ENCODE data around the gene CA14. TPM values are rescaled to one million over a fixed set of nuclear protein-coding genes. Genes with fewer than 3 reads are reported as not detected.
"Not testable (repeated sequence)": the region's sequence is repeated elsewhere in the genome, so short reads cannot be mapped to it uniquely, and the experiment has no call there.

Gene CA14
- total and polyA plus RNA-seq, 5 donors = 6.9 to 28.3 (median 18.0) TPM

DNA sequence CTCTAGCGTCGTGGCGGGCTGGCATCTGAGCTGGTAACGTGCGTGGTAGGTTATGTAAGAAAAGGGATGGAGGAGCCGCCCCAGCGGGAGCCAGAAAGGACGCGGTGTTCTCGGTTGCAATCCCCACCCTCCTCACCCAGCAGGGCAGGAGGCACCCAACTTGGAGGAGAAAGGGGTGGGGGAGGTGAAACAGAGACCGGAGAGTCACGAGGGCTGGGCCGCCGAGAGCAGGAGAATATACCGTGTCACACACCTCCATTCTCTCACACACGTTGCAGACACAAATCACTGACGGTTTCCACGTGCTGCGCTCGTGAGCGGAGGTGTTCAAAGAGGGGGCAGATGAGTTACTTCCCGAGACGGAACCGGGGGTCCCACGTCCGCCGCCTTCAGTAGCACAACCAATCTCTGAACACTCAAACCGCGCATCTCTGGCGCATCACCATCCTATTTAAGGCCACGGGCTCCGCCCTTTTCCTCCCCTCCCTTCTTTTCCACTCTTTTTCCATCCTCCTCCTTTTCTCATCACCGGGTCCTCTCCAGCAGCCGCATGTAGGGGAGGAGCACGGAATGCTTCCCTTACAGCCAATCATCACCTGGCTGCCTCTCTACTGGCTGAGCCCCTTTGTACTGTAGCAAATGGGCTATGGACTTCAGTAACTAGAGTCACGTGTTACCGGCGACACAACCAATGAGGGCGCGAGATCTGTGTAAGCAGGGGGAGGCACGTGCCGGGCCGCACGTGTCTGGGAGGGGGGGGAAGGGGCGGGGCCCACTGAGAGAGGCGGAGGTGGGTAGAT, 24.4 kb downstream of the CA14 start, which contains the start of gene CIART:
TSS of gene CIART (plus strand) at position 797 of the 800 bp plus-strand sequence. CDS start 714 bp downstream, outside the sequence.
- ATAC-seq (peak; percentile 98), DNase-seq (peak; percentile 95 to 97 (median 96))
- intact Hi-C loops (cut with DNase I) = loop anchor here in 2 of 4 donors (1.0 to 2.0 kb wide), 2 partner anchors 25 to 26 kb away; partner anchors contain the start of gene CA14 (in 1 of the 2)
- Histone ChIP-seq H3K4me3 (ENCODE audit: low read length) (peak within 1 kb of the TSS; percentile 65), H3K27ac (ENCODE audit: low read length) (peak within 1 kb of the TSS; percentile 97), H3K4me1 (ENCODE audit: control insufficient read depth, insufficient read depth, low read length) (peaks cover 4% of the 10 kb centered on the region), H3K27me3 (ENCODE audit: control insufficient read depth, insufficient read depth) (no peaks in the 10 kb centered on the region), H3K9me3 (ENCODE audit: control insufficient read depth, low read length) (no peaks in the 10 kb centered on the region)
- WGBS = under 1% methylated on average over 46 of the region's 46 CpGs

DNA sequence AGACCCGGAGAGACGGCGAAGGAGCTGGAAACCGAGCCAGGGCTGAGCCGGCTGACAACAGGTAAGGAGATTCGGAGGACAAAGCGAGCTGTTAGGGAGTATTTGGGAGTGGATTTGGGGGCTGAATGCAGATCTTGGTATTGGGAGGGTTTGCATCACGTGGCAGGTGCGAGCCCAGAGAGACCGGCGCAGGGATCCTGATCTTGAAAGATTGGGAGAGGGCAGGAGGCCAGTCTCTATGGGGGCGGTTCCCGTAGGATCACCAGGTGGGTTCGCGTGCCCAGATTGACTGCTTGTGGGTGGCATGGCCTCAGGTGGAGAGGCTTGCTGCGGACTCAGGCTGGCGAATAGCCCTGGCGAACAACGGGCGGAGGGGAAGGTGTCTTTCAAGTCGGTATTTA, 25.0 kb downstream of the CA14 start:
- Histone ChIP-seq H3K27me3 (ENCODE audit: control insufficient read depth, insufficient read depth) (no peaks in the 10 kb centered on the region), H3K4me3 (ENCODE audit: low read length) (peak overlapping the region; percentile 48), H3K27ac (ENCODE audit: low read length) (peak overlapping the region; percentile 92), H3K4me1 (ENCODE audit: control insufficient read depth, insufficient read depth, low read length) (peaks cover 4% of the 10 kb centered on the region), H3K9me3 (ENCODE audit: control insufficient read depth, low read length) (no peaks in the 10 kb centered on the region)
- ATAC-seq (peak; percentile 10 to 26), DNase-seq (peak in 1 of 3 donors; percentile 79)
- intact Hi-C loops (cut with DNase I) = no loop called here
- 3% methylated on average over 21 of the region's 21 CpGs for WGBS

DNA sequence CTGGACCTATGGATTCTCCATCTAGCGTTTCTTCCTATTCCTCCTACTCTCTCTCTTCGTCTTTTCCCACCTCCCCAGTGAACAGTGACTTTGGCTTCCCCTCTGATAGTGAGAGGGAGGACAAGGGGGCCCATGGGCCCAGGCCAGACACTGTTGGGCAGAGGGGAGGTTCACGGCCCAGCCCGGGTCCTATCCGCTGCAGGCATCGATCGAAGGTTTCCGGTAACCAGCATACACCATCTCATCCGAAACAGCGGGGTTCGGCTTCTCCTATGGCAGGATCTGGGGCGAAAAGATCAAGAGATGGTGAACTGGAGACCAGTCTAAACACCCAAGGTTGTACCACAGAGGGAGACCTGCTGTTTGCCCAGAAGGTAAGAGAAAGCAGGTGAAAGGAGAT, 25.7 kb downstream of the CA14 start:
- intact Hi-C loops (cut with DNase I) = no loop called here
- peak in 1 of 3 donors; percentile 45 for DNase-seq

DNA sequence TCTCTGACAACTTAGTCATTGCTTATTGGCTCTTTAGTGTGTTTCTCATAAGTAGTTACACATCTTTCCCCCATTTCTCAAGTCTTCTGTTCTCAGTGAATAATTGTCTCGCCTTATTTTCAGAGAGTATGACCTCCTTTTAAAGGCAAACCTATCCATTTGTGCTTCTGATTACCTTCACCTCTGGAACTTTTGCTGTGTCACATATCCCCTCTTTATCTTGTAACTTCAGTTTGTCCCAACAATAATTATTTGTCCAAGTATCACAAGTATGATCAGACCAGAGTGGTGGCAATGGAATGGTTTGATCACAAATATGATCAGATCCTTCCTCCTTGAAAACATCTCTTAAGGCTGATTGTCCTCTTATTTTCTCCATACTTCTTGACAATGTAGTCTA, 30.8 kb downstream of the CA14 start:
- no peaks in the 10 kb centered on the region for H3K27me3 ChIP-seq (ENCODE audit: control insufficient read depth, insufficient read depth)
- H3K4me1 ChIP-seq (ENCODE audit: control insufficient read depth, insufficient read depth, low read length) = no peaks in the 10 kb centered on the region
- ATAC-seq = no peak
- no peak for DNase-seq
- H3K4me3 ChIP-seq (ENCODE audit: low read length) = no peak overlapping the region
- H3K27ac ChIP-seq (ENCODE audit: low read length) = no peak overlapping the region
- H3K9me3 ChIP-seq (ENCODE audit: control insufficient read depth, low read length) = no peaks in the 10 kb centered on the region
- WGBS = 84% methylated on average over 1 of the region's 1 CpG
- intact Hi-C loops (cut with DNase I) = no loop called here

More for the DNA sequence above, 25.7 kb downstream of the CA14 start:
- H3K4me3 ChIP-seq (ENCODE audit: low read length) = peak overlapping the region; percentile 48
- peak overlapping the region; percentile 31 for H3K27ac ChIP-seq (ENCODE audit: low read length)
- WGBS = 83% methylated on average over 12 of the region's 12 CpGs
- no peaks in the 10 kb centered on the region for H3K9me3 ChIP-seq (ENCODE audit: control insufficient read depth, low read length)
- no peaks in the 10 kb centered on the region for H3K27me3 ChIP-seq (ENCODE audit: control insufficient read depth, insufficient read depth)
- peaks cover 4% of the 10 kb centered on the region for H3K4me1 ChIP-seq (ENCODE audit: control insufficient read depth, insufficient read depth, low read length)
- no peak for ATAC-seq

DNA sequence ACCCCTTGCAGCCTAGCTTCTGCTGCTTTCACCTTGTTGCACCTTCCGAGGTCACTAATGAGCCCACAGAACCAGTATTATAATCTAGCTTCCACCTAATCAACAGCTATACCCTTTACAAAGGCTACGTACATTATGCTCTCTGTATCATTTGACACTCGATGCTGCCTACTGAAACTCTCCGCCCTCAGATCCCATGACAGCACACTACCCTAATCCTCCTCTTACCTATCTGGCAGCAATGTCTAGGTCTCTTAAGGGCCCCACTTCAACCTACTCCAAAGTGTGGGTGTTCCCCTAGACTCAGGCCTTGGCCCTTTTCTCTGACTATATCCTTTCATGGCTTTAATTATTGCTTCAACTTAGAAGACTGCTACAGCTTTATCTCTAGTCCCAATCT, 31.2 kb downstream of the CA14 start:
- DNase-seq (no peak), ATAC-seq (no peak)
- 90% methylated on average over 4 of the region's 4 CpGs for WGBS
- no peaks in the 10 kb centered on the region for H3K27me3 ChIP-seq (ENCODE audit: control insufficient read depth, insufficient read depth)
- H3K9me3 ChIP-seq (ENCODE audit: control insufficient read depth, low read length) = no peaks in the 10 kb centered on the region
- H3K4me3 ChIP-seq (ENCODE audit: low read length) = no peak overlapping the region
- H3K27ac ChIP-seq (ENCODE audit: low read length) = no peak overlapping the region
- intact Hi-C loops (cut with DNase I) = no loop called here
- no peaks in the 10 kb centered on the region for H3K4me1 ChIP-seq (ENCODE audit: control insufficient read depth, insufficient read depth, low read length)

DNA sequence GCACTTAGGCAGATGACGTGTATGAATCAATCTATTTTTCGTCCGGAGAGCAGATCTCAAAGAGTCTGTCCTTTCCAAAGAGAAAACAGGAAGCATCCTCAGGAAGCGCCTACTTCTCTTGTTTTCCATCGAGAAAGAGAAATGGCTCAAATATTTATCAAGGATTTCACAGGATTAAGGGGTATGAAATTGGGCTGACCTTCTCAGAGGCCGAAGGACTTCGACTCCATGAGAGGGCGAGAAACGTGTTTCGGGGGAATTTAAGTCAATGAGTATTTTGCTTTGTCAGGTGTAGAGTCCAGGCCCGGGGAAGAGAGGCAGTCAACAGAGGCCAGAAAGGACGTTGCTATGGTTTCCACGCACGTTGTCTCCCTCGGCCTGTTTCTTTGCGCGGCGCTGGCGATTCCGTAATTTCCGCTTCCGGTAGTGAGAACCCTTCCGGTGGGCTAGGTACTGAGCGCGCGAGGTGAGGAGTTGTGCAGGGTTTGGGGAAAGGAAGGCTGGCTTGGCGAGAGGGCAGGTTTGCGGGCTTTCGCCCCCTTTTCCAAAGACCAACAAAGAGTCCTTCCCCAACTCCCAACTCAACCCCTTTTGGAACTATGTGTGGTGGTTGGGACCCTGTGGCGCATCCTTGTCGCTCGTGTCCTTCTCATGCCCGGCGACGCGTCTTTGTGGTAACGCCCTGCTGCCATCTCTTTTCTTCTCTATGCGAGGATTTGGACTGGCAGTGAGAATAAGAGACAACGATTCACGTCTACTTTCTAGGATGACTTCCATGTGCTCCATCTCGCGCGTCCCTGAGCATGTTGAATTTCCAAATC, 36.1 kb downstream of the CA14 start, which contains the start of gene MRPS21:
TSS of gene MRPS21 (plus strand) at position 429 of the 821 bp plus-strand sequence. CDS start 506 bp downstream, outside the sequence.
- H3K27me3 ChIP-seq (ENCODE audit: control insufficient read depth, insufficient read depth) = no peaks in the 10 kb centered on the region
- ATAC-seq (peak; percentile 98), DNase-seq (peak; percentile 92 to 94 (median 94))
- no peaks in the 10 kb centered on the region for H3K9me3 ChIP-seq (ENCODE audit: control insufficient read depth, low read length)
- WGBS = 6% methylated on average over 43 of the region's 43 CpGs
- intact Hi-C loops (cut with DNase I) = no loop called here
- no peaks in the 10 kb centered on the region for H3K4me1 ChIP-seq (ENCODE audit: control insufficient read depth, insufficient read depth, low read length)
- H3K27ac ChIP-seq (ENCODE audit: low read length) = peak within 1 kb of the TSS; percentile 94
- H3K4me3 ChIP-seq (ENCODE audit: low read length) = peak within 1 kb of the TSS; percentile 95

DNA sequence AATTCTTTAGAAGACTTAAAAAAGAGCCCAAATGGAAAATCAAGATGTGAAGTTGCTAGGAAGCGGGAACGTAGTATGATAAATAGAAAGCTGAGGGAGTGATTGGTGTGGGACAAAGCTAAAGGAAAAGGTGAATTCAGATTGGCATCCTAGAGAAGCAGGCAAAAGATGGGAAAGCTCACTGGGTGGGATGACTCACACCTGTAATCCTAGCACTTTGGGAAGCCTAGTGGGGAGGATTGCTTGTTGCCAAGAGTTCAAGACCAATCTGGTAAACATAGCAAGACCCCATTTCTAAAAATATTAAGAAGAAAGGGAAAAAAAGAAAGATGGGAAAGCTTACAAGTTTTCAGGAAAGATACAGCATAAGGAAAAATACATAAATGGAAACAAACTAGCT, 37.9 kb downstream of the CA14 start:
- Histone ChIP-seq H3K4me3 (ENCODE audit: low read length) (no peak overlapping the region), H3K4me1 (ENCODE audit: control insufficient read depth, insufficient read depth, low read length) (no peaks in the 10 kb centered on the region), H3K27ac (ENCODE audit: low read length) (no peak overlapping the region), H3K27me3 (ENCODE audit: control insufficient read depth, insufficient read depth) (no peaks in the 10 kb centered on the region), H3K9me3 (ENCODE audit: control insufficient read depth, low read length) (no peaks in the 10 kb centered on the region)
- ATAC-seq (no peak), DNase-seq (no peak)
- 91% methylated on average over 2 of the region's 2 CpGs for WGBS
- intact Hi-C loops (cut with DNase I) = no loop called here

DNA sequence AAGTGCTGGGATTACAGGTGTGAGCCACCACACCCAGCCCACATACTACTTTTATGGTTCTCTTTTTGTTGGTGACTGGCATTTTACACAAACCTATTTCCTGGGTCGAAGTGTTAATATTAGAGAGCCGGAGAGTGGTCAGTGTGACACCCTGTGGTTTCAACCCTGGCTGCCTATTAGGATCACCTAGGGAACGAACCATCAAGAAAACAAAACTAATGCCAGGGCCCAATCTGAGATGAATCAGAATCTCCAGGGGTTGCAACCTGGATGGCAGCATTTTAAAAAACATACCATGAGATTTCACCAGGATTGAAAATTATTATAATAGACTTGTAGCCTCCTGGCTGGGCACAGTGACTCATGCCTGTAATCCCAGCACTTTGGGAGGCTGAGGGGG, 42.1 kb downstream of the CA14 start:
- Histone ChIP-seq H3K9me3 (ENCODE audit: control insufficient read depth, low read length) (no peaks in the 10 kb centered on the region), H3K27me3 (ENCODE audit: control insufficient read depth, insufficient read depth) (no peaks in the 10 kb centered on the region), H3K27ac (ENCODE audit: low read length) (no peak overlapping the region), H3K4me1 (ENCODE audit: control insufficient read depth, insufficient read depth, low read length) (no peaks in the 10 kb centered on the region), H3K4me3 (ENCODE audit: low read length) (no peak overlapping the region)
- WGBS = 93% methylated on average over 3 of the region's 3 CpGs
- intact Hi-C loops (cut with DNase I) = no loop called here
- DNase-seq = no peak
- ATAC-seq = no peak

DNA sequence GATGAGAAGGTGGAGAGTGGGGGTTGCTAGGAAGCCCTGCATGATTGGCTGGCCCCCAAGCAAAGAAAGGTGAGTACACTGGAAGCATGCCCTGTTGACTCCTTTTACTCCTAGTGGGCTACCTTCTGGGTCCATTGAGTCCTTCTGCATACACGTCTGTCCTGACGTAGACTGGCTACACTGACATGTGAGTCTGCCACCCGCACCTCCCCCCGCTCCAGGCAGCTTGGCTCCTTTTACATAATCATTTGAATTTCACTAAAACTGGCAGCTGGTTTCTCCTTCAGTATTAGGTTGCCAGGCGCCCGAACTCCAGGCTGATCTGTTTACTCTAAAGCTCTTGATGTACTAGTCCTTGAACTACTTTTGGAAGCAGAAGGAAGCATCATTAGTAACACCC, 44.8 kb downstream of the CA14 start:
- intact Hi-C loops (cut with DNase I) = no loop called here
- Histone ChIP-seq H3K9me3 (ENCODE audit: control insufficient read depth, low read length) (no peaks in the 10 kb centered on the region), H3K4me3 (ENCODE audit: low read length) (no peak overlapping the region), H3K27ac (ENCODE audit: low read length) (no peak overlapping the region), H3K4me1 (ENCODE audit: control insufficient read depth, insufficient read depth, low read length) (no peaks in the 10 kb centered on the region), H3K27me3 (ENCODE audit: control insufficient read depth, insufficient read depth) (no peaks in the 10 kb centered on the region)
- peak in 1 of 3 donors; percentile 48 for DNase-seq
- 88% methylated on average over 6 of the region's 6 CpGs for WGBS
- ATAC-seq = peak in 1 of 2 donors; percentile 41

DNA sequence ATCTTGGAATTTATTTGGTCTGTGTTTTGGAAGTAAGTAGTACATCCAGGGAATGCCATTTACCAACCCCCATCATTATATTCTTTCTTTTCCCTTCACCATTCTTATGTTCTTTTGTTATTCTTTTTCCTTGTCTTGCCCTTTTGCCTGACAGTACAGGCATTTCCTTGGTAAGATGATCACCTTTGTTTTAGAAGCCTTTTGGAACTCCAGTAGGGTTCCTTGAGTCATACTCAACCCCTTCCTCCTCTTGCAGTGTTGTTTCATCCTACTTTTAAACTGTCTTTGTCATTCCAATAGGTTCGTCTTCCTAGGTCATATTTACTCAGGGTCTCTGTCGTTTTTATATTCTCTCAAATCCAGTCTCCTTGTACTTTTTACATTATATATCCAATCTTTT, 45.3 kb downstream of the CA14 start:
- DNase-seq = no peak
- intact Hi-C loops (cut with DNase I) = no loop called here
- Histone ChIP-seq H3K9me3 (ENCODE audit: control insufficient read depth, low read length) (no peaks in the 10 kb centered on the region), H3K4me1 (ENCODE audit: control insufficient read depth, insufficient read depth, low read length) (no peaks in the 10 kb centered on the region), H3K4me3 (ENCODE audit: low read length) (no peak overlapping the region), H3K27me3 (ENCODE audit: control insufficient read depth, insufficient read depth) (no peaks in the 10 kb centered on the region), H3K27ac (ENCODE audit: low read length) (no peak overlapping the region)
- ATAC-seq = no peak
- WGBS = 77% methylated on average over 2 of the region's 2 CpGs

DNA sequence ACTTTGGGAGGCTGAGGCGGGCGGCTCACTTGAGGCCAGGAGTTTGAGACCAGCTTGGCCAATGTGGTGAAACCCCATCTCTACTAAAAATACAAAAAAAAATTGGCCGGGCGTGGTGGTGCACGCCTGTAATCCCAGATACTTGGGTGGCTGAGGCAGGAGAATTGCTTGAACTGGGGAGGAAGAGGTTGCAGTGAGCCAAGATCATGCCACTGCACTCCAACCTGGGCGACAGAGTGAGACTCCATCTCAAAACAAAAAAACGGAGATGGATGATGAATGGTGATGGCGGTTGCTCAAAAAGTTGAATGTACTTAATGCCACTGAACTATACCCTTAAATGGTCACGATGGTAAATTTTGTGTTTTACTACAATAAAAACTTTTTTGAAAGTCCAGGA, 51.0 kb downstream of the CA14 start:
- intact Hi-C loops (cut with DNase I) = not testable (repeated sequence)

More for the DNA sequence above, 51.0 kb downstream of the CA14 start:
- H3K4me3 ChIP-seq (ENCODE audit: low read length); H3K4me1 ChIP-seq (ENCODE audit: control insufficient read depth, insufficient read depth, low read length); H3K9me3 ChIP-seq (ENCODE audit: control insufficient read depth, low read length); ATAC-seq; H3K27ac ChIP-seq (ENCODE audit: low read length); DNase-seq; H3K27me3 ChIP-seq (ENCODE audit: control insufficient read depth, insufficient read depth): not testable (repeated sequence)
- 94% methylated on average over 9 of the region's 9 CpGs for WGBS
